Gastroesophageal sphincter (tissue), 3 donors: ENCODE data around the gene LRRC51.
A peak's percentile ranks its signal among the peaks of the same experiment; 100 is the strongest.

Experiments used
- POLR2A ChIP-seq, 2 donors: fragments of 450-650 bp; IDR thresholded peaks; one replicate each; pipeline ENCODE4 v1.6.1; 2017; ENCODE audit warnings: antibody characterized with exemption in 2 of 2, mild to moderate bottlenecking in 2 of 2, moderate library complexity in 1 of 2
- POLR2AphosphoS5 ChIP-seq: sonication (generic); formaldehyde crosslinking; IDR thresholded peaks from one replicate; pipeline ENCODE4 v1.6.1; 2017; ENCODE audit warnings: antibody characterized with exemption
- TF ChIP-seq, protein P1 (sequence below), 4 experiments: fragments of 200-600 bp in 2 of 4; fragments of 450-650 bp in 2 of 4; sonication (generic) in 1 of 4; IDR thresholded peaks; one replicate each; pipeline ENCODE4 v1.5.1; 2017 to 2019; ENCODE audit warnings: antibody characterized with exemption in 4 of 4, mild to moderate bottlenecking in 2 of 4, moderate library complexity in 2 of 4

DNA sequence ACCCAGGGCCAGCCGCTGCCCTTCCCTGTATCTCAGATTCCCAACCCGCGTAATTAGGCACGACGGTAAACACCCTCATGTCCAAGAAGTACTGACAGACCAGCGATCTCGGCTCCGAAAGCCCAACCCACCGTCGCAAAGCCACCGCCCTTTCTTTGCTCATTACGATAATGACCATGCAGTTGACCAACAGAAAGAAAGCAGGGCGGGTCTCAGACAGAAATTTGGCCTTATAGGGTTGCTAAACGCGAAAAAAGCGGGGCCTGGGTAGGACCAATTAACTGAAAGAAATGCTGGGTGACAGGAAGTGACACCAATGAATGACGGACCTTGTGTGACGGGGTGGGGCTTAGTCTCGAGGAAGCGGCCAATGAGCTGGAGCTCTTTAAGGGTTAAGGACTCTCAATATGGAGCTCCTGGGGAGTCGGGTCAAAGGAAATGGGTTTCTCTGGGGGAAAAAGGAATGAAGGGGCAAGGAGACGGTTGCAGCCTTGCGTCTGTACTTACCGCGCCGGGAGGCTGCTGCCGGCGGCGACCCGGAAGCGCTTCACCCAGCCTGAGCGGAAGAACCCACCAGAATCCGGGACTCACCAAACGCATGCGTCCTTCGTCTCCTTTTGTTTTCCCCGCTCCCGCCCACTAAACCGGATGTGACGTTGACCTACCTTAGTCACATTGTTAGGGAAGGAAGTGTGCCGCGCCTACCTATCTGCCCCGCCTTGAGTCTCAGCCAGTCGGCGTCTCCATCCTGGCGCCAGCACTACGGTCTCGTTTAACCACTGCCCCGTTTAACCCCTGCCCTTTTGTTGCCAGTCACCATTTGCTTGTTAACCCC lies 31.7 kb downstream of the LRRC51 start, which contains the start of gene ANAPC15:
- TF ChIP-seq POLR2A (IDR thresholded peaks at IDR 0.05) (peak; percentile 86 to 89), POLR2AphosphoS5 (peak; percentile 98)
- TF ChIP-seq, protein P1, sequence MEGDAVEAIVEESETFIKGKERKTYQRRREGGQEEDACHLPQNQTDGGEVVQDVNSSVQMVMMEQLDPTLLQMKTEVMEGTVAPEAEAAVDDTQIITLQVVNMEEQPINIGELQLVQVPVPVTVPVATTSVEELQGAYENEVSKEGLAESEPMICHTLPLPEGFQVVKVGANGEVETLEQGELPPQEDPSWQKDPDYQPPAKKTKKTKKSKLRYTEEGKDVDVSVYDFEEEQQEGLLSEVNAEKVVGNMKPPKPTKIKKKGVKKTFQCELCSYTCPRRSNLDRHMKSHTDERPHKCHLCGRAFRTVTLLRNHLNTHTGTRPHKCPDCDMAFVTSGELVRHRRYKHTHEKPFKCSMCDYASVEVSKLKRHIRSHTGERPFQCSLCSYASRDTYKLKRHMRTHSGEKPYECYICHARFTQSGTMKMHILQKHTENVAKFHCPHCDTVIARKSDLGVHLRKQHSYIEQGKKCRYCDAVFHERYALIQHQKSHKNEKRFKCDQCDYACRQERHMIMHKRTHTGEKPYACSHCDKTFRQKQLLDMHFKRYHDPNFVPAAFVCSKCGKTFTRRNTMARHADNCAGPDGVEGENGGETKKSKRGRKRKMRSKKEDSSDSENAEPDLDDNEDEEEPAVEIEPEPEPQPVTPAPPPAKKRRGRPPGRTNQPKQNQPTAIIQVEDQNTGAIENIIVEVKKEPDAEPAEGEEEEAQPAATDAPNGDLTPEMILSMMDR (IDR thresholded peaks at IDR 0.05) = peak in 1 of 4 experiments; percentile 2
